PFSK-1 (cell line): ENCODE measurements around the gene TRAFD1.

Source experiments
- FOXP2 ChIP-seq: optimal IDR thresholded peaks from 2 replicates; pipeline ENCODE3; 2011; ENCODE audit warnings: borderline replicate concordance, control low read depth, inconsistent platforms; ENCODE audit not compliant: insufficient read depth; ENCODE audit errors: extremely low read length, extremely low read depth
- POLR2AphosphoS5 ChIP-seq: IDR thresholded peaks from 2 replicates; pipeline ENCODE4 v1.6.1; 2012; ENCODE audit warnings: low read depth, mild to moderate bottlenecking, control low read depth, low read length, moderate library complexity
- SIN3A ChIP-seq: IDR thresholded peaks from 2 replicates; pipeline ENCODE4 v1.6.1; 2012; ENCODE audit warnings: mild to moderate bottlenecking, low read length, moderate library complexity, borderline replicate concordance; ENCODE audit not compliant: insufficient read depth
- TAF1 ChIP-seq: IDR thresholded peaks from 2 replicates; pipeline ENCODE4 v1.6.1; 2012; ENCODE audit warnings: low read length, control low read depth, borderline replicate concordance; ENCODE audit not compliant: insufficient read depth
- TF ChIP-seq, protein P1 (sequence below), 2 experiments: IDR thresholded peaks; 2 replicates each; pipeline versions ENCODE4 v1.6.1 to v1.8.0; 2011 to 2012; ENCODE audit warnings: low read depth in 2 of 2, low read length in 2 of 2, control low read depth in 1 of 2, inconsistent platforms in 1 of 2, mild to moderate bottlenecking in 1 of 2, moderate library complexity in 1 of 2; ENCODE audit not compliant: insufficient read depth in 1 of 2

Gene TRAFD1

DNA sequence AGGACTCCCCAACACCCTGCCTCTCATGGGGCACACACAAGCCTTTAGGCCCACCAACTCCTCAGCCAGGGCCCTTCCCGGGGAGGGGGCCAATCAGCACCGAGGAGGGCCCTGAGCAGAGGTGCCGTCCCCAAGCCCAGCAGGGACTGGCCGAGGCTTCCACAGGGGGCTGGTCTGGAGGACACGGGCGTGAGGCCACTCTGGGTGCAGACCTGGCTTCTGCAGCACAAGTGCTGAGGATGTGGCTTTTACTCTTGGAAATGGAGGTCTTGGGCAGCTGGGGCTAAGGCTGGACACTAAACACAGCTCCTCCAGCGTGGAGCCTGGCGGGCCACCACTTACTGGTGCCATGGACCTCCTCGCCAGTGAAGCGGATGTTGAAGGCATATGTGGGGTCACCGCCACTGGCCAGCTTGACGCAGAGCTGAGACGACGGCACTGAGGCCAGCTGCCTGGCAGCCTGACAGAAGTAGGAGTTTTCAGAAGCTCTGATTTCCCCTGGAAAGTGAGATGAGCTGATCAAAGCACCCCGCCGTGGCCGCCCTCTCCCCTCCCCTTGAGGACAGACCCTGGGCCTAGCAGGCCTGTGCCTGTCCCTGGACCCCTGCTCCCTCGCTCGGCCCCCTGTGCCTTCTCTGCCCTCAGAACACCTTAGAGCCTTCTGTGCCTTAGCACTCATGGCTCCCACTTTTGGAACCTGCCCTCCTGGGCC lies 44.0 kb downstream of the TRAFD1 start:
- TF ChIP-seq FOXP2 (no peak), POLR2AphosphoS5 (no peak)
- TF ChIP-seq, protein P1, sequence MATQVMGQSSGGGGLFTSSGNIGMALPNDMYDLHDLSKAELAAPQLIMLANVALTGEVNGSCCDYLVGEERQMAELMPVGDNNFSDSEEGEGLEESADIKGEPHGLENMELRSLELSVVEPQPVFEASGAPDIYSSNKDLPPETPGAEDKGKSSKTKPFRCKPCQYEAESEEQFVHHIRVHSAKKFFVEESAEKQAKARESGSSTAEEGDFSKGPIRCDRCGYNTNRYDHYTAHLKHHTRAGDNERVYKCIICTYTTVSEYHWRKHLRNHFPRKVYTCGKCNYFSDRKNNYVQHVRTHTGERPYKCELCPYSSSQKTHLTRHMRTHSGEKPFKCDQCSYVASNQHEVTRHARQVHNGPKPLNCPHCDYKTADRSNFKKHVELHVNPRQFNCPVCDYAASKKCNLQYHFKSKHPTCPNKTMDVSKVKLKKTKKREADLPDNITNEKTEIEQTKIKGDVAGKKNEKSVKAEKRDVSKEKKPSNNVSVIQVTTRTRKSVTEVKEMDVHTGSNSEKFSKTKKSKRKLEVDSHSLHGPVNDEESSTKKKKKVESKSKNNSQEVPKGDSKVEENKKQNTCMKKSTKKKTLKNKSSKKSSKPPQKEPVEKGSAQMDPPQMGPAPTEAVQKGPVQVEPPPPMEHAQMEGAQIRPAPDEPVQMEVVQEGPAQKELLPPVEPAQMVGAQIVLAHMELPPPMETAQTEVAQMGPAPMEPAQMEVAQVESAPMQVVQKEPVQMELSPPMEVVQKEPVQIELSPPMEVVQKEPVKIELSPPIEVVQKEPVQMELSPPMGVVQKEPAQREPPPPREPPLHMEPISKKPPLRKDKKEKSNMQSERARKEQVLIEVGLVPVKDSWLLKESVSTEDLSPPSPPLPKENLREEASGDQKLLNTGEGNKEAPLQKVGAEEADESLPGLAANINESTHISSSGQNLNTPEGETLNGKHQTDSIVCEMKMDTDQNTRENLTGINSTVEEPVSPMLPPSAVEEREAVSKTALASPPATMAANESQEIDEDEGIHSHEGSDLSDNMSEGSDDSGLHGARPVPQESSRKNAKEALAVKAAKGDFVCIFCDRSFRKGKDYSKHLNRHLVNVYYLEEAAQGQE (IDR thresholded peaks at IDR 0.05; ENCODE audit: insufficient read depth in 1 of 2, low read depth in 2 of 2, low read length in 2 of 2), result no peak

DNA sequence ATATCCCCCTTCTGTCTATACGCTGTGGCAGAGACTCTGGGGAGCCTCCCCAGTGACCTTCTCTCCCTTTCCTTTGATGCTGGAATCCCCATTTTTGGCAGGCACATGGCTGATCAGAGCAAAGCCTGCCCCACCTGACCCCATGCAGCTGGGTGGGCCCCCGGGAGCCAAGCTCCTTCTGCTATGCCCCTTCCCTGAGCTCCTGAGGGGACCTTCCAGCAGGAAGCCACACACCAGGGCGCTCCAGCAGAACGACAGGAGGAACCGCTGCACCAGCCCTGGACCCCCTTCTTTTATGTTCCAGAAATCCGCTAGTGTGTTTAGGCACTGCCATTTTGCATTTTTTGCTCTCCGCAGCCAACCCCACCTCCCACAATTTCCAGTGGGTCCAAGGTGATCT lies 44.6 kb downstream of the TRAFD1 start:
- TF ChIP-seq TAF1 (no peak), POLR2AphosphoS5 (no peak), FOXP2 (no peak), SIN3A (no peak)
- TF ChIP-seq, protein P1 (IDR thresholded peaks at IDR 0.05; ENCODE audit: insufficient read depth in 1 of 2, low read depth in 2 of 2, low read length in 2 of 2), result no peak

DNA sequence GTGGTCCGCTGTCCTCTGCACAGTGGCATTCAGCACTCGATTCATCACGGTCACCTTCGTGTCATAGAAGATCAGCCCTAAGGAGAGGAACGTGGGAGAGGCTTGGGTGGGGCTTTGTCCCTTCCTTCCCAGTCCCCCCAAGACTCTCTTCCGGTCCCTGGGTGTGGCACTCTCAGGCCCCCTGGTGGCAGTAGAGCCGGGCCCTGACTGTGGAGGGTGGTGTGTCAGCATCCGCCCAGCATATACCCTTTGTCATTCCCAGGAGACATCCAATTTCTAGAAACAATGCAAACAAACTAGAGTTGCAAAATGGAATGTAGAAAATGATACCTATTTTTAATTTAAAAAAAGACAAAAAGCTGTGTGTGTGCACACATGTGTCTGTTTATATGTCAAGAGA lies 45.0 kb downstream of the TRAFD1 start:
- TF ChIP-seq TAF1 (no peak), SIN3A (no peak), POLR2AphosphoS5 (no peak), FOXP2 (no peak)
- TF ChIP-seq, protein P1 (IDR thresholded peaks at IDR 0.05; ENCODE audit: insufficient read depth in 1 of 2, low read depth in 2 of 2, low read length in 2 of 2), result no peak

DNA sequence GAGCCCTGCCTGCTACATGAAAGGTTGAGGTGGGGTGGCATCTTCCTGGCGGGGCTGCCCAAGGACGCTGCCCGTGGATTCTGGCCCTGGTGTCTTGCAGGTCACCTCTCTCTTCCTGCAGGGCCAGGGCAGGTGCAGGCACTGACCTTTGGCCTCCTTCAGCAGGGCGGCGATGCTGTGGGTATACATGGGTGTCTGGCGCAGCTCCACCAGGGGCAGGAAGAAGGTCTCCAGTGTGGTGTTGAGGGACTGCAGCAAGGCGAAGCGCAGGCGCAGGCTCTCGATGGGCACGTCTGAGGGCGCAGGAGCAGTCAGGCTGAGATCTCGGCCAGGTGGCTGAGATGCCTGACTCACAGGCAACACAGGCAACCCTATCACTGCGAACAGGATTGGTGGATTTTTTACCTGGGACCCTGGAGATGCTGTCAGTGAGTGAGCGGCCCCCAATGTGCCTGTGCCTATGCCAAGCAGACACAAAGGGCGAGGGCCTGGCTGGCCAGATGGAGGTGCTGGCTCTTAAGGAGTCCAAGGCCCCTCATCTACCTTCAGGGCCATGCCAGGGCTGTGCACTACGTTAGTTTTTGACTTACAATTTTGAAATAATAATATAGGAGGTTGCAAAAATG lies 45.7 kb downstream of the TRAFD1 start:
- TF ChIP-seq FOXP2, result no peak
- no peak for TF ChIP-seq TAF1
- TF ChIP-seq SIN3A, result no peak
- TF ChIP-seq, protein P1 (IDR thresholded peaks at IDR 0.05; ENCODE audit: insufficient read depth in 1 of 2, low read depth in 2 of 2, low read length in 2 of 2), result no peak
- no peak for TF ChIP-seq POLR2AphosphoS5
